ENCODE data around the gene AREL1.

The AREL1 gene

DNA sequence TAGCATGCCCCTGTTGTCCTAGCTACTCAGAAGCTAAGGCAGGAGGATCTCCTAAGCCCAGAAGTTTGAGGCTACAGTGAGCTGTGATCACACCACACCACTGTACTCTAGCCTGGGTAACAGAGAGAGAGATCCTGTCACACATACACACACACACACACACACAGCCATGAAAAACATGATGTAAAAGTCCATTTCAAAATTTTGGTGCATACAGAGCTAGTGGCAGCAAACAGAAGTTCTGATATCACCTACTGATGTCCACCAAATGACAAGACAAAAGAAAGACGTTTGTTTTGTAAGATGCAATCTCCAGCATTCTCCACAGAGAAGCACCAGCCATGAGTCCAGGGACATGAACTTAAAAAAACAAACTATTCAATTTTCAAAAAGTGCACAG lies 15.9 kb downstream of the AREL1 start:
- no peak for DNase-seq

GRCh38 chr14:74695406-74695805 lies 17.5 kb downstream of the AREL1 start:
- DNase-seq = no peak

- no peak for DNase-seq
Observed at GRCh38 chr14:74693191-74693590, 19.7 kb downstream of the AREL1 start.

- no peak for DNase-seq
Observed at GRCh38 chr14:74691456-74691855, 21.4 kb downstream of the AREL1 start.

GRCh38 chr14:74685921-74686678 lies 26.8 kb downstream of the AREL1 start:
- no peak for DNase-seq

DNA sequence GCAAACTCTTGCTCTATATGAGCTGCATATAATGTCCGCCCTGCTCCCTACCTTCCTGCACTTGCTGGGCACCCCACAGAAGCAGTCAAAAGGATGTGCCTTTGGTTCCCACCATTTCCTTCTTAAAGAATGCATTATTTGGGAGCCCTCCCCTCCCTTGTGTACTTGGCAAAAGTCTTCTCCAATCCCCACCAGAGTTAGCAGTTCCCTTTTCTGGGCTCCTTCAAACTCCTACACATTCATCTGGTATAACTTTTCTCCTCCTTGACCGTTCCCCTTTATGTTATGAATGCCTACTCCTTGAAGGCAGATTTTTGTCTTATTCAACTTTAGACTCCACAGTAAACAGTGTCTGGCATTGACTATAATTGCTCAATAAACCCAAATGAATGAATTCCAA lies 27.8 kb downstream of the AREL1 start:
- DNase-seq = no peak

DNA sequence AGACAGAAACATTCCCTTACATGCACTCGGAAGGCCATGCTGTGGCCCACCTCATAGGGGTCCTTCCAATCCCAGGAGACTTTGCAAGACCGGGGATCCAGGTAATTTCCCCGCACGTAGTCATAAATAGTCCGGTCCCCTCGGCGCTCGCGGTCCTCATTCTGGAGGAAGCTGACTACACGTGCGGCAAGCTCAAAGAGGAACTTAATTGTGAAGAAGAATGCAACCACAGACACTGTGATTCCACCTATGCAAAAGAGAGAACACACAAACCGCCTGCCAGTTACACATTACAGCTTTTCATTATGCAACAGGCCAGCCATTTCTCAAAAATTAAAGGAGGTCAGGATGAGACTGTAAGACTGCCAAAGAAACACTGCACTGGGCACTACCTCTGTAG lies 28.4 kb downstream of the AREL1 start:
- no peak for DNase-seq

DNA sequence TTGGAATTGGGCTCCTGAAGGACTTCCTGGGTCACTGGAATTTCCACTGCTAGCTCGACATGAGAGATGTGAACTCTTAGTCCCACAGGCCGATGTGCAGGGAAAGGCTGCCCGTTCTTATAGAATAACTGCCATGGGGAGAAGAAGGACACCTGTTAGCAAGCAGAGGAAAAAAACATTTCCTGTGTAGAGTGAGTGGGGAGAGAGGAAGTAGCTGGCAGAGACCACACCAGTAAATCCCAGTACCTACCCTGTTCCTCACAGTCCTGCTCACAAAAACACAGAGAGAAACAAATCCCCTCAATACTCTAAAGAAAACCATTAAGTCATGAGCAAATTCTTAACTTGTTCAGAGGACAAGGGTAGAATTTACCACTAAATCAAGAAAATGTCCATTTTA lies 29.5 kb downstream of the AREL1 start:
- no peak for DNase-seq

DNA sequence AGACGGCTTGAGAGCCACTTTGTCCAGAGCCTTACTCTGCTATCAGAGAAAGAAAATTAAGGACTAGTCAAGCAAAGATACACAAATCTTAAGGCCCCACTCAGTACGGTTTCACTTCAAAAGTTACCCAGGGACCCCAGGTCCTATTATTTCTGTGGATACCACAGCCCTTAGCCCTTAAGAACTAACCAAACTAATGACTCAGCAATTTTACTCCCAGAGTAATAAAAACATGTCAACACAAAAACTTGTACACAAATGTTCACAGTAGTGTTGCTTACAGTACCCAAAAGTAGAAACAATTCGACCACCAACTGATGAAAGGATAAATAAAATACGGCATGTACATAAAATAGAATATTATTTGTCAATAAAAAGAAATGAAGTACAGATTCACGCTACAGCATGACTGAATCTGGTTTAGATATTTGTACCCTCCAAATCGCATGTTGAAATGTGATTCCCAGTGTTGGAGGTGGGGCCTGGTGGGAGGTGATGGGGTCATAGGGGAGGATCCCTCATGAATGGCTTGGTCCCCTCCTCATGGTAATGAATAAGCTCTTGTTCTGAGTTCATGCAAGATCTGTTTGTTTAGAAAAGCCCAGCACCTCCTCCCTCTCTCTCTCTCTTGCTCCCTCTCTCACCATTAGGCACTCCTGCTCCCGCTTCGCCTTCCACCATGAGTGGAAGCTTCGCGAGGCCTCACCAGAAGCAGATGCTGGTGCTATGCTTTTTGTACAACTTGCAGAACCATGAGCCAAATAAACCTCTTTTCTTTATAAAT lies 30.5 kb downstream of the AREL1 start:
- DNase-seq = no peak

DNA sequence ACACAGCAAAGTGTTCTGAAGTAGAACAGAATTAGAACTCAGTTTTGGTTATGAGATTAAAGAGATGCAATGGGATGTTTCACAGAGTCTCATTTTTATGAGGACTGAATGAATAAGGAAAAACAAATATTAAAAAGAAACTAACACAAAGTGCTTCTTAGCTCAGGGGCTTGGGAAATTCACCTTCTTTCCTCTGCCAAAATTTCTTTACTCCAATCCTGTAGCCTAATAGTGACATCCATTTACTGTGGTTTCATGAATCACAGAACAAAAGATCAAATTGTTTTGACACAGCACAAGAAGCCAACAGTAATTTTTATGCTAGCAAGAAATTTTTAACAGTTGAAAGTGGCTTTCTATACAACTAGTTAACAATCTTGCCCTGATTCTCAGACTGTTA lies 37.7 kb downstream of the AREL1 start:
- DNase-seq = no peak

GRCh38 chr14:74673768-74674167 lies 39.1 kb downstream of the AREL1 start:
- DNase-seq = no peak

DNA sequence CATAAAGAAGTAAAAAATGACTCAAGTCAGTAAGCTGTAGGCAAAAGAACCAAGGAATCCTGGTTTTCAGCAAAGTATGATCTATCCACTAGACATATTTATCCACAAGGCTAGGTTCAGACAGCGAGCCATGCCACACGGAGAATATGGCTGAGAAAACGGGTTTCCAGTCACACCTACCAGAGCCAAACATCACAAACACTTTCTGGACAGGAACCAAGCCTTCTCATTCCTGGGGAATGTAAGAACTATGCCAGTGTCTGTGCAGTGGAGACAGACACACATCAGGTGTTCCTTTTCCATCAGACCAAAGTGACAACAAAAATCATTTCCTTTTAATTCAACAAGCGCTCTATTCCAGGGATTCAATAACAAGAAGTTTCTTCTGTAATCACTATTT lies 41.1 kb downstream of the AREL1 start:
- DNase-seq = no peak

DNA sequence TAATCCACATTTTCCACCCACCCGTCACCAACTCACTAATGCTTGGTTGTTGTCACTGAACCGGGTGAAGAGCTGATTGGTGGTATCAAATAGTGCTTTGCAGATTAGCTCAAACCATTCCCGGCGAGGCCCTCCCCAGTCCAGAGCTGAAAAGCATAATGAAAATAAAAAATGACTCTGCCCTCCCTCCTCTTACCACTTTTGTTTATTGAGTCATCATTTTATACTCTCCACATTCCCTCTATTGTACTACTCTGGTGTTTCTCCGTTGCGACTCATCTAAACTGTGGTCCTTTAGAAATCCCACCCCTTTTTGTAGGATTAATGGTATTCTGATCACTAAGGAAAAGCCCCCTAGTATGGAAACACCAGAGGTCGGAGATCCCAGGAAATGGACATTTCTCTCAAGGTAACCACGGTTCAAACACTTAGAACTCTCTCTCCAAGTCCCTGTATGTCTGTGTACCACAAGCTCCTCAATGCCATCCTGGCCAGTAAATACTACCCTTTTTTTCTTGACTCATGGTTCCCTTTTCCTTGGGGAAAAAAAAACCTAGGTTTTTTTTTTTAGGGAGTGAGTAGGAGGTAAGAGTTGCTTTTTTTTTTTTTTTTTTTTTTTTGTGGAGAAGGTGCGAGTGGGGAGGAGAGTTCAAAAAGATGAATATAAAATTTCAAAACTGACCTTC lies 42.0 kb downstream of the AREL1 start:
- no peak for DNase-seq

GRCh38 chr14:74669846-74670245 lies 43.0 kb downstream of the AREL1 start:
- DNase-seq = no peak

GRCh38 chr14:74669256-74669655 lies 43.6 kb downstream of the AREL1 start:
- no peak for DNase-seq

DNA sequence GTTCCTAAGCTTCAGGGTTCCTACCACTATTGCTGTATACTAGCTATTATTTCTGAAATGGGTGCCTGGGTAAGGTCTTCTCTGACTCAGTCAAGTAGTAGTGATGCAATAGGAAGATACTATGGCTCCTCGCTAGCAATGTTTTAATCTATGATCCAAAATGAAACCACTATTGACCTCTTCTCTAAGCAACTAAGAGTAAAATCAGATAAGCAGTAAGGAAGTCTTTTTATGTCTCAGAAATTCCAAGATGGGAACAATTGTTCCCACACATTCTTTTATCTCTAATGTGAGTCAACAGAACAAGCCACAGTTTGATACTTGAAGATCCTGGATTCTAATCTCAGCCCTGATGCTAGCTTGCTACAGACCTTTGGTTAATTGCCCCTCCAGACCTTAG lies 45.1 kb downstream of the AREL1 start:
- DNase-seq = no peak

DNA sequence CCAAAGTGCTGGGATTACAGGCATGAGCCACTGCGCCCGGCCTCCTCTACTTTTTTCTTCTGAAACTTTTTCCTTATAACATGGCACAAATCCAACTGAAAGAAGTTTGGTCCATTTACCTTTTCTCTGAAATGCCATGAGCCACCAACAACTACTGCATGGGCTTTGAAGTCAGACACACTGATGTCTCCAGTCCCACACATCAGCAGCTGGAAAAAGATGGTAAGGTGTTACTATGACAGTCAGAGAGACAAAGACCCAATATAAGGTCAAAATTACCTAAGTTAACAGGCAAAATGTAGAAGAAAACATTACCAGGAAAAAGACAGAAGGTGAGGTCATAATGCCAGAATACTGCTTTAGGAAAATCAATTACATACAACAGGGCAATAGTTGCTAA lies 48.2 kb downstream of the AREL1 start:
- DNase-seq = no peak

DNA sequence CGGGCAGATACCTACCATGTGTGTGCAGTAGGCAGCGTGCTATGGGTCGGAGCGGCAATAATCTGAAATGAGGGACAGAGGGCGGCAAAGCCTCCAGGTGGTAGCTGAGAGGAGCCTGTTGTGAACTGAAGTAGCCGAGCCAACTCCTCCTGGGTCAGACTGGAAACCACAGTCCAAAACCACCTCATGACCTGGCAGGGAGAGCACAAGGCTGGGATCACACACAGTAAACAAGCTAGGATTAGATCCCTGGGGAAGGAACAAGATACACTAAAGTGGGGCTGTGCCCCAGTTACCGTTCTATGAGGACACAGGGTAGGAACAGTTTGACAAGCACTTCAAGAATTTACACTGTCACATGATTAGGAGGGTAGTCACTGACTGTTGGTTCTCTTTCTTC lies 49.0 kb downstream of the AREL1 start:
- DNase-seq = no peak

- no peak for DNase-seq
Observed at GRCh38 chr14:74661726-74662450, 51.0 kb downstream of the AREL1 start.

GRCh38 chr14:74660863-74661262 lies 52.0 kb downstream of the AREL1 start:
- no peak for DNase-seq

GRCh38 chr14:74660167-74660566 lies 52.7 kb downstream of the AREL1 start:
- DNase-seq = peak; percentile 45

GRCh38 chr14:74658535-74659131 lies 54.2 kb downstream of the AREL1 start:
- no peak for DNase-seq

DNA sequence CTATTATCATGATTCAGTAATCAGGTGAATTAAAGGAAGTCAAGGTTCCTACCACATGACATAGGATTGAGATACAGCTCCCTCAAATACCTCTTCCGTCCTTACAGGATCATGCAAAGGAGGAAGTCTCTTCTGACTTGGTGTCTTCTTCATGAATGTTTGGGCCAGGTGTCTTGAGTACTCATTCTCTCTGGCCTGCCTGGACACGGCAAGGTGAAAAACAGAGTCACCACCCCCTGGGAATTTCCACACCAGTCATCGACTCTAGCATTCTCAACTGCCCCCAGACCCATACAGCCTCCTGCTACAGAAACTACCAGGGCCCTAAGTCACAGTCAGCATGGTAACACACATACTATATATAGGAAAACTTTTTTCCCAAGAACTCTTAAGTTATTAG lies 55.9 kb downstream of the AREL1 start:
- no peak for DNase-seq

Measured in DMS79 (cell line).